GM23248 (cell line): ENCODE measurements around the gene SHQ1.

Experiments
- EZH2 ChIP-seq: fragments of 200-600 bp; sonication (generic); IDR thresholded peaks from 2 replicates; pipeline ENCODE4 v1.6.1; 2018; ENCODE audit warnings: antibody characterized with exemption, mild to moderate bottlenecking; ENCODE audit not compliant: insufficient read depth, poor library complexity, severe bottlenecking
- EZH2phosphoT487 ChIP-seq: fragments of 200-600 bp; sonication (generic); IDR thresholded peaks from 2 replicates; pipeline ENCODE4 v1.6.1; 2018; ENCODE audit warnings: antibody characterized with exemption, moderate library complexity, mild to moderate bottlenecking, low read depth; ENCODE audit not compliant: insufficient read depth

DNA sequence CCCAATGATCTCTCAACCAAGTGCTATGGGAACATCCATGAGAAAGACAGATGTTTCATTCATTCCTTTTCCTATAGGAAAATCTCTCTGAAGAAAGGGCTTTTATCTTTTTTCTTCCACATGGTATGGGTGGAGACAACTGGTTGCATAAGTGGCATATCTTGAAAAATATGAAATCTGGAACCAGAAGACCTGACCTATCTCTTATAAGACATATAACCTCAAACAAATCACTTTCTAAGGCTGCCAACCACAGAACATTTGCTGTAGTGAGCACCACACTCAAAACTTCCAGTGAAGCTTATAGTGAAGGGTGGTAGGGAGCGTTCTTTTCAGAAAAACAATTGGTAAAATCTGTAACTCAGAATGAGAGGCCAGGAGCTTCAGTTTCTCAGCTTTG lies 58.5 kb downstream of the SHQ1 start:
- no peak for TF ChIP-seq EZH2
- TF ChIP-seq EZH2phosphoT487: no peak
